NCI-H526 (cell line): ENCODE data around the gene FAM120B.
A peak's percentile ranks its signal among the peaks of the same experiment; 100 is the strongest.

Experiments used
- DNase-seq, 2 experiments: peaks; one replicate each; lab custom pipeline; 2025; lab: John Stamatoyannopoulos, UW

Gene FAM120B

GRCh38 chr6:170272341-170273065 is 34.1 kb upstream of the FAM120B start:
- DNase-seq: no peak

- no peak for DNase-seq
Measured at GRCh38 chr6:170273191-170273590, 33.4 kb upstream of the FAM120B start.

- no peak for DNase-seq
Measured at GRCh38 chr6:170273681-170274080, 32.9 kb upstream of the FAM120B start.

- DNase-seq: no peak
Measured at GRCh38 chr6:170274713-170275560, 31.6 kb upstream of the FAM120B start.

- DNase-seq: no peak
Measured at GRCh38 chr6:170276369-170277057, 30.0 kb upstream of the FAM120B start.

- DNase-seq: no peak
Measured at GRCh38 chr6:170277893-170278742, 28.4 kb upstream of the FAM120B start.

- DNase-seq: no peak
Measured at GRCh38 chr6:170278743-170279094, 27.8 kb upstream of the FAM120B start.

- DNase-seq: peak; percentile 58 to 77
Measured at GRCh38 chr6:170279426-170279825, 27.1 kb upstream of the FAM120B start.

- peak; percentile 95 to 96 for DNase-seq
Measured at GRCh38 chr6:170279977-170280688, 26.4 kb upstream of the FAM120B start.

GRCh38 chr6:170280689-170281045 is 25.9 kb upstream of the FAM120B start:
- DNase-seq: peak in 1 of 2 experiments; percentile 65

- DNase-seq: no peak
Measured at GRCh38 chr6:170281331-170282292, 24.9 kb upstream of the FAM120B start.

GRCh38 chr6:170282512-170283158 is 23.9 kb upstream of the FAM120B start:
- no peak for DNase-seq

- DNase-seq: no peak
Measured at GRCh38 chr6:170283212-170284081, 23.1 kb upstream of the FAM120B start.

- no peak for DNase-seq
Measured at GRCh38 chr6:170284126-170284773, 22.3 kb upstream of the FAM120B start.

- no peak for DNase-seq
Measured at GRCh38 chr6:170284866-170285469, 21.6 kb upstream of the FAM120B start.

GRCh38 chr6:170285482-170285881 is 21.1 kb upstream of the FAM120B start:
- no peak for DNase-seq

- peak in 1 of 2 experiments; percentile 48 for DNase-seq
Measured at GRCh38 chr6:170286246-170286933, 20.2 kb upstream of the FAM120B start.
